ENCODE results near the gene CTRB1.

Gene CTRB1

GRCh38 chr16:75247249-75247648, 28.5 kb downstream of the CTRB1 start:
- no peak for DNase-seq (ENCODE audit: extremely low spot score)
- CTCF ChIA-PET, result interaction anchor here (0.5 to 1.5 kb wide), 2 partner anchors 13 to 182 kb away, joined by 3 read pairs; no protein-coding TSS in a partner anchor
- POLR2A ChIA-PET, result no interaction called here
- no peak for TF ChIP-seq SP1 (IDR thresholded peaks at IDR 0.05)
- TF ChIP-seq HDGF (IDR thresholded peaks at IDR 0.05; ENCODE audit: borderline replicate concordance), result no peak
- no peak for TF ChIP-seq ELF4 (IDR thresholded peaks at IDR 0.05)
- TF ChIP-seq SUZ12 (IDR thresholded peaks at IDR 0.05), result no peak
- no peak for TF ChIP-seq FOXK2 (IDR thresholded peaks at IDR 0.05)
- TF ChIP-seq FOXA1 (IDR thresholded peaks at IDR 0.05), result no peak
- TF ChIP-seq BHLHE40 (IDR thresholded peaks at IDR 0.05; ENCODE audit: borderline replicate concordance), result no peak
- TF ChIP-seq L3MBTL2 (conservative IDR thresholded peaks at IDR 0.05), result no peak
- no peak for TF ChIP-seq ARNT (IDR thresholded peaks at IDR 0.05)
- TF ChIP-seq ZNF384 (IDR thresholded peaks at IDR 0.05), result no peak
- TF ChIP-seq FOXM1 (IDR thresholded peaks at IDR 0.05; ENCODE audit: borderline replicate concordance), result no peak
- TF ChIP-seq NFRKB (IDR thresholded peaks at IDR 0.05), result no peak

- ChIA-PET CTCF (interaction anchor here (1.5 kb wide), 1 partner anchor 14 kb away, joined by 3 read pairs; no protein-coding TSS in a partner anchor), POLR2A (no interaction called here)
- DNase-seq (ENCODE audit: extremely low spot score), result no peak
- no peak for TF ChIP-seq ELF4 (IDR thresholded peaks at IDR 0.05)
- TF ChIP-seq CTBP1 (IDR thresholded peaks at IDR 0.05; ENCODE audit: borderline replicate concordance), result no peak
- TF ChIP-seq ARNT (IDR thresholded peaks at IDR 0.05), result no peak
- TF ChIP-seq FOXM1 (IDR thresholded peaks at IDR 0.05; ENCODE audit: borderline replicate concordance), result no peak
- TF ChIP-seq HDGF (IDR thresholded peaks at IDR 0.05; ENCODE audit: borderline replicate concordance), result no peak
- TF ChIP-seq FOXA1 (IDR thresholded peaks at IDR 0.05), result no peak
- TF ChIP-seq BHLHE40 (IDR thresholded peaks at IDR 0.05; ENCODE audit: borderline replicate concordance), result no peak
- no peak for TF ChIP-seq TARDBP (IDR thresholded peaks at IDR 0.05)
- TF ChIP-seq ZNF384 (IDR thresholded peaks at IDR 0.05), result no peak
- TF ChIP-seq L3MBTL2 (conservative IDR thresholded peaks at IDR 0.05), result no peak
- no peak for TF ChIP-seq SUZ12 (IDR thresholded peaks at IDR 0.05)
- no peak for TF ChIP-seq LEF1 (IDR thresholded peaks at IDR 0.05; ENCODE audit: borderline replicate concordance)
- no peak for TF ChIP-seq SP1 (IDR thresholded peaks at IDR 0.05)
These were observed 29.4 kb downstream of the CTRB1 start for GRCh38 chr16:75248142-75248535.

DNA sequence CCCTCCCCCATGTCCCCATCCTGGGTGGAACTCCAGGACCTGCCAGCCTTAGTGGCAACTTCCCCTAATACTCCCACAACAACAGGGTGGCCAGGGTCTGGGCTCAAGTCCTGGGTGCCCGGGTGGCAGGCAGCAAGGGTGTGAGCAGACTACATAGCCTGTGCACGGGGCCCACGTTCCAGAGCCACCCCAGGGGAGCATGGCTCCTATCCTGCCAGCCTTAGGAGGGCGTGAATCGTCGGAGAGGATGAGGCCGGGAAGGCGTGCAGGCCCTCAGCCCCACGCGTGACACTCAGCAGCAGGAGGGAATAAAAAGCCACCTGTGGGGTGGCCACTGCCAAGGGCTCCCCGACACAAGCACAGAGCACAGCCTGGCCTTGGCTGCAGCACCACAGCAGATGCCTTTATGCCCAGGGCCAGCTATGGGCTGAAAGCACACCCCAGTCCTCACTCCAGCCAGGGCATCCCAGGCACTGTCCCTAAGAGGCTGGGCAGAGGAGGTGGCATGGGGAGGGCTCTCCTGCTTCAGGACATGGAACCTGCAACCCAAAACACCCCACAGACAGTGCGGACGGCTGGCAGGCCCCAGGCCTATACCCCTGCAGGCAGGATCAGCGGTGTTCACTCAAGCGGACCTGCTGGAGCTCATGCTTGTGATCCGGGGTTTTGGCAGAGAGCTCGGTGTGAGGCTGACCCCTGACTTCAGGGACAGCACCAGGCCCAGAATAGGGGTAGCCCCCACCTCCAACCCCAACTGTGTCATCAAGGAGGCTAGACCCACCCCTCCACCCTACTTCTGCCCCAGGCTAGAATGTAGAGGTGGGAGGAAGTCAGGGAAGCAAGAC, 30.0 kb downstream of the CTRB1 start:
- CTCF ChIA-PET, result no interaction called here
- POLR2A ChIA-PET, result no interaction called here
- TF ChIP-seq L3MBTL2 (conservative IDR thresholded peaks at IDR 0.05) (no peak), ELF4 (IDR thresholded peaks at IDR 0.05) (no peak), FOXK2 (IDR thresholded peaks at IDR 0.05) (no peak), FOXA1 (IDR thresholded peaks at IDR 0.05) (no peak)
- no peak for DNase-seq (ENCODE audit: extremely low spot score)

DNA sequence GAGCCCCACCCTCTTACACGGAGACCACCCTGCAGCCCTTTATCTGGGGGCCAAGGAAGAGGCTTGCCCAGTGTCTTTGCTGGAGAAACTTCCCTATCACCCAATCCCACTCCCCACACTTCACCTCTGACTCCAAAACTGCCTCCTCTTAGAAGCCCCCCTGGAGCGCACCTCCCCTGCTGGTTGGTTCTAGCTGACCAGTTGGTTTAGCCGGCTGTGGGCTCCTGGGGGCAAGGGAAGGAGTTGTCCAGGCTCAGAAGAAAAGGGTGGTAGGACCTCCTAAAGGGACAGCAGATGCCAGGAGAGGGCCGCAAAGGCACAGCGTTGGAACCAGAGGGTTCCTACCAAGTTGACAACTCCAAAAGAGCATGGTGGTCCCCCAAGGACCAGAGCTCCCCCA, 30.7 kb downstream of the CTRB1 start:
- no peak for DNase-seq (ENCODE audit: extremely low spot score)
- TF ChIP-seq TARDBP (IDR thresholded peaks at IDR 0.05) (no peak), HDGF (IDR thresholded peaks at IDR 0.05; ENCODE audit: borderline replicate concordance) (no peak), FOXK2 (IDR thresholded peaks at IDR 0.05) (no peak), ELF4 (IDR thresholded peaks at IDR 0.05) (no peak), LEF1 (IDR thresholded peaks at IDR 0.05; ENCODE audit: borderline replicate concordance) (no peak), PKNOX1 (IDR thresholded peaks at IDR 0.05) (no peak), CTBP1 (IDR thresholded peaks at IDR 0.05; ENCODE audit: borderline replicate concordance) (no peak), ARNT (IDR thresholded peaks at IDR 0.05) (no peak), FOXM1 (IDR thresholded peaks at IDR 0.05; ENCODE audit: borderline replicate concordance) (no peak), L3MBTL2 (conservative IDR thresholded peaks at IDR 0.05) (no peak)
- ChIA-PET CTCF (no interaction called here), POLR2A (interaction anchor here (1.1 kb wide), 1 partner anchor 214 kb away, joined by 3 read pairs; the partner anchor contains the start of gene TMEM170A)

GRCh38 chr16:75250089-75250808, 31.5 kb downstream of the CTRB1 start:
- ChIA-PET CTCF (interaction anchor here (1.0 to 1.4 kb wide), 2 partner anchors 32 to 51 kb away, joined by 3 read pairs; no protein-coding TSS in a partner anchor), POLR2A (interaction anchor here (1.1 kb wide), 2 partner anchors 214 to 397 kb away, joined by 3 read pairs; partner anchors contain the start of genes KARS1, TERF2IP and TMEM170A)
- TF ChIP-seq ELF4 (IDR thresholded peaks at IDR 0.05), result no peak
- no peak for TF ChIP-seq NFRKB (IDR thresholded peaks at IDR 0.05)
- no peak for TF ChIP-seq CTBP1 (IDR thresholded peaks at IDR 0.05; ENCODE audit: borderline replicate concordance)
- no peak for TF ChIP-seq SP1 (IDR thresholded peaks at IDR 0.05)
- no peak for TF ChIP-seq BHLHE40 (IDR thresholded peaks at IDR 0.05; ENCODE audit: borderline replicate concordance)
- no peak for TF ChIP-seq FOXK2 (IDR thresholded peaks at IDR 0.05)
- TF ChIP-seq LEF1 (IDR thresholded peaks at IDR 0.05; ENCODE audit: borderline replicate concordance), result no peak
- no peak for TF ChIP-seq ZNF384 (IDR thresholded peaks at IDR 0.05)
- no peak for TF ChIP-seq HDGF (IDR thresholded peaks at IDR 0.05; ENCODE audit: borderline replicate concordance)
- no peak for TF ChIP-seq FOXM1 (IDR thresholded peaks at IDR 0.05; ENCODE audit: borderline replicate concordance)
- TF ChIP-seq TARDBP (IDR thresholded peaks at IDR 0.05), result no peak
- no peak for TF ChIP-seq ARNT (IDR thresholded peaks at IDR 0.05)
- no peak for TF ChIP-seq PKNOX1 (IDR thresholded peaks at IDR 0.05)
- no peak for TF ChIP-seq FOXA1 (IDR thresholded peaks at IDR 0.05)
- no peak for TF ChIP-seq SUZ12 (IDR thresholded peaks at IDR 0.05)
- DNase-seq (ENCODE audit: extremely low spot score), result no peak

GRCh38 chr16:75250809-75251279, 32.1 kb downstream of the CTRB1 start:
- TF ChIP-seq SP1 (IDR thresholded peaks at IDR 0.05) (no peak), HDGF (IDR thresholded peaks at IDR 0.05; ENCODE audit: borderline replicate concordance) (no peak), LEF1 (IDR thresholded peaks at IDR 0.05; ENCODE audit: borderline replicate concordance) (no peak), CTBP1 (IDR thresholded peaks at IDR 0.05; ENCODE audit: borderline replicate concordance) (no peak), NFRKB (IDR thresholded peaks at IDR 0.05) (no peak), FOXA1 (IDR thresholded peaks at IDR 0.05) (no peak)
- POLR2A ChIA-PET, result interaction anchor here (1.1 kb wide), 2 partner anchors 213 to 397 kb away, joined by 3 read pairs; partner anchors contain the start of genes KARS1, TERF2IP and TMEM170A
- peak; percentile 62 for DNase-seq (ENCODE audit: extremely low spot score)
- CTCF ChIA-PET, result interaction anchor here (1.0 to 1.4 kb wide), 2 partner anchors 31 to 52 kb away, joined by 3 read pairs; no protein-coding TSS in a partner anchor

Measured in HEK293T (cell line).